ENCODE results near the gene CROCC2.

DNA sequence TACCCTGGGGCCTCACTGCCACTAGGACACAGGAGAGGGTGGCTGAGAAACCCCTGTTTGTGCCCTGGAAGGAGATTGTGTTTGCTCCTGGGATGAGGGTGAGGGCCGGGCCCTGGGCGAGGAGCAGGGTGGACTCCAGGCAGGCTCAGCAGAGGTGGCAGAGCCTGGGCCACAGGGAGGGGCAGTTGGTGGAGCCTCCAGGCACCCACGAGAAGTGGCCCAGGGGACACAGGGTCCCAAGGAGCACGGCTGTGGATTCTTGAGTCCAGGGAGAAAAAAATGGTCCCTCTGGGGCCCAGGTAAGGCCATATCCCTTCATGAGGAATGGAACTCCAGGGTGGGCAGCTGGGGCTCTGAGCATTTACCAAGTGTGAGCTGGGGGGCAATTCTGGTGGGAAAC is 18.5 kb upstream of the CROCC2 start:
- TF ChIP-seq, protein P1, sequence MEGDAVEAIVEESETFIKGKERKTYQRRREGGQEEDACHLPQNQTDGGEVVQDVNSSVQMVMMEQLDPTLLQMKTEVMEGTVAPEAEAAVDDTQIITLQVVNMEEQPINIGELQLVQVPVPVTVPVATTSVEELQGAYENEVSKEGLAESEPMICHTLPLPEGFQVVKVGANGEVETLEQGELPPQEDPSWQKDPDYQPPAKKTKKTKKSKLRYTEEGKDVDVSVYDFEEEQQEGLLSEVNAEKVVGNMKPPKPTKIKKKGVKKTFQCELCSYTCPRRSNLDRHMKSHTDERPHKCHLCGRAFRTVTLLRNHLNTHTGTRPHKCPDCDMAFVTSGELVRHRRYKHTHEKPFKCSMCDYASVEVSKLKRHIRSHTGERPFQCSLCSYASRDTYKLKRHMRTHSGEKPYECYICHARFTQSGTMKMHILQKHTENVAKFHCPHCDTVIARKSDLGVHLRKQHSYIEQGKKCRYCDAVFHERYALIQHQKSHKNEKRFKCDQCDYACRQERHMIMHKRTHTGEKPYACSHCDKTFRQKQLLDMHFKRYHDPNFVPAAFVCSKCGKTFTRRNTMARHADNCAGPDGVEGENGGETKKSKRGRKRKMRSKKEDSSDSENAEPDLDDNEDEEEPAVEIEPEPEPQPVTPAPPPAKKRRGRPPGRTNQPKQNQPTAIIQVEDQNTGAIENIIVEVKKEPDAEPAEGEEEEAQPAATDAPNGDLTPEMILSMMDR (IDR thresholded peaks at IDR 0.05; ENCODE audit: borderline replicate concordance, extremely low read depth, low read length, poor library complexity, severe bottlenecking): no peak
- no peak for TF ChIP-seq EZH2 (IDR thresholded peaks at IDR 0.05; ENCODE audit: borderline replicate concordance, low read depth, low read length, severe bottlenecking)

Measured in DND-41 (cell line).